ENCODE results near the gene GNAI2.
A peak's percentile ranks its signal among the peaks of the same experiment; 100 is the strongest.

The GNAI2 gene

GRCh38 chr3:50256978-50257890 lies 21.2 kb downstream of the GNAI2 start:
- peak; percentile 60 for TF ChIP-seq CTCF (conservative IDR thresholded peaks at IDR 0.05; ENCODE audit: control insufficient read depth, insufficient read depth, low read depth, low read length)
- no peak for DNase-seq (ENCODE audit: low read depth)

DNA sequence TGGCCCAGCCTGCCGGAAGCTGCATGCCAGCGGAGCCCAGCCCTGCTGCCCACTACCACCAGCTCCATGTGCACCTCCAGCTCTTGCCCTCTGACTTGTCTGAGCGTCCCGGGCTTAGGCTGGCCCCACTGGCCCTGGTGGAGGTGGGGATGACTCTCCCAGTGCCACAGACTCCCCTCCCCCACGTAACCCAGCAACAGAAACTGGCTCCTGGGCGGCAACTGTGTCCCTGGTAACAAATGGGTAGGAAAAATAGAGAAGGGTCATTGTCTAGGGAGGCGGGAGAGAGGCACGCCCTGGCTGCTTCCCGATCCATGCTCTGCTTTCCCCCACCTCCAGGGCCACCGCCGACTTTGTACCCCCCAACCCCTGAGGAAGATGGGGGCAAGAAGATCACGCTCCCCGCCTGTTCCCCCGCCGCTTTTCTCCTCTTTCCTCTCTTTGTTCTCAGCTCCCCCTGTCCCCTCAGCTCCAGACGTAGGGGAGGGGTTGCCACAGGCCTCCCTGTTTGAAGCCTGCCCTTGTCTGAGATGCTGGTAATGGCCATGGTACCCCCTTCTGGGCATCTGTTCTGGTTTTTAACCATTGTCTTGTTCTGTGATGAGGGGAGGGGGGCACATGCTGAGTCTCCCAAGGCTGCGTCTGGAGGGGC lies 22.2 kb downstream of the GNAI2 start:
- H3K4me3 ChIP-seq (ENCODE audit: control insufficient read depth, low read depth, low read length): no peak overlapping the region
- no peak for DNase-seq (ENCODE audit: low read depth)
- no peak for TF ChIP-seq CTCF (conservative IDR thresholded peaks at IDR 0.05; ENCODE audit: control insufficient read depth, insufficient read depth, low read depth, low read length)

More at GRCh38 chr3:50256978-50257890, 21.2 kb downstream of the GNAI2 start:
- H3K4me3 ChIP-seq (ENCODE audit: control insufficient read depth, low read depth, low read length): no peak overlapping the region

DNA sequence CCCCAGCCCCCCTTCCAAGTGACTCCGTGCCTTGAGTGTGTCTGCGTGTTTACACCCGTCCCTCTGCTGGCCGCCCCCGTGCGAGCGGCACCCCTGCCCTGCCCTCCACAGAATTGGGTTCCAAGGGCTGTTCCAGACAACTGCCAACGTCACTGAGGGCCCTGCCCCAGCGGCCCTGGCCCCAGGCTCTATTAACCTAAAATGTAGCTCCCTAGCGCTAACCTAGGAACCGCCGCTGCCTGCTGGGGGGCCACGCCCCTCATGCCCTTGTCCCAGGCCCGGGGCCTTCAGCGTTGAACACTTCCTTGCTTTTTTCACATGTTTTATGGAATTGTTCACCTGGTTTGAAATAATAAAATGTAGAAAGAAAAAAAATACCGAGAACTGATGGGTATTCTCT lies 23.0 kb downstream of the GNAI2 start:
- no peak for DNase-seq (ENCODE audit: low read depth)
- TF ChIP-seq CTCF (conservative IDR thresholded peaks at IDR 0.05; ENCODE audit: control insufficient read depth, insufficient read depth, low read depth, low read length): no peak
- H3K4me3 ChIP-seq (ENCODE audit: control insufficient read depth, low read depth, low read length): no peak overlapping the region

DNA sequence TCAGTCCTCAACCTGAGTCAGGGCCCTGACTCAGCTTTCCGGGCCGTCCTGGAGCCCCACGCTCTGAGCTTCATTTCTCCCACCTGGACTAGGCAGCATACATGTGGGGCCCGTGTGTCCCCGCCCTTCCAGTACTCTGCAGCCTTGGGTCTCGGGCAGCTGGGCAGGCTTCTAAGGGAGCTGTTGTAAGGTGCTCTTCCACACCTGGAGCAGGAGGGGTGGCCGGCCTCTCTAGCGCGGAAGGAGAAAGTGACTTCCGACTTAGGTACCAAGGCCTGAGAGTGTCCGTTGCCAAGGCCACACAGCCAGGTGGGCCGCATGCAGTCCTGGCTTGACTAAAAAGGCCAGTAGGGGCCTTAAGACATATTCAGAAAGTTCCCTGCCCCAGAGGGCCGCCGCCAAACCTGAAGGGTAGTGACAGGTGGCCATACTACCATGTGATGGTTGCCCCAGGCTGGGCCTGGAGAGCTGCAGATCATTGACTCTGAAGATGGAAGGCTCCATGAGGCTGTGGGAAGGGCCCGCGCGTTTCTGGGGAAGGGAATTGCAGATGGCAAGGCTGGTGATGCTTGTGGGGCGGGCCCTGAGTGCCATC lies 23.5 kb downstream of the GNAI2 start:
- H3K4me3 ChIP-seq (ENCODE audit: control insufficient read depth, low read depth, low read length): no peak overlapping the region
- no peak for TF ChIP-seq CTCF (conservative IDR thresholded peaks at IDR 0.05; ENCODE audit: control insufficient read depth, insufficient read depth, low read depth, low read length)

DNA sequence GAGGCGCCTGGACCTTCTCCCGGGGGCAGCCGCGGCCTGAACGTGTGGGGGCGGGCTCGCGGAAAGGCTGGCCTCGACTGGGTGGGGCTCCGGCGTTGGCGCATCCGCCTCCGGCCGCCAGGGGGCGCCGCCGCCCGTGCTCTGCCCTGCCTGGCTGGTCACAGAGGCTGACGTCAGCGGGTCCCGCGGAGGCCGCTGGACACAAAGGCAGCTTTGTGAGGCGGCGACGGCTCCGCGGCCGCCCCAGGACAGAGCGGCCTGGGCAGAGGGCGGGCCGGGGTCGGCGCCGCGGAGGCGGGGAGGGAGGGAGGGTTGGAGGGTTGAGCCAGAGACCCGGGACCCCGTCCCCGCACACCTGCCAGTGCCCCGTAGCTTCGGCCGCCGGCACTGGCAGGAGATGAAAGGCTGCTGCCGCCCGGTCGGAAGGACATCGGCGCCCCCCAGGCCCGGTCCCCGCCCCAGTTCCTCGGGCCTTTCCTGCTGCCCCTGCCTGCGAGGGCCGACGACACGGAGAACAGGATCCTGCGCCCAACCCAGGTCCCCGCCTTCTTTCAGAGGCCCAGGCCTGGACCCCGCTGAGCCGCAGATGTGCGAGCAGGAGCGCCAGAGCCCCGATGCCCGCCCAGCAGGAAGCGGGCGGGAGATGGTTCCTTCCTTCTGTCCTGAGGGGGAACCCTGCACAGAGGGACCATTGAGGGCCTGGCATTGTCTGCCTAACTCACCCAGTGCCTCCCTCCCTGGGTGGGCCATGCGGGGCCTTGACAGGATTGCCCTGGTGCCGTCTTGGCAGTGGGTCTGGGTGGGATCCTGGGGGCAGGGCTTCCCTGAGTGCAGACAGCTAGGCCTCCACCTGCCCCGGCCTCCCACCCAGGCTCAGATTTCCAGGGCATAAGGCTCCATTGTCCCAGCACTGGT lies 24.3 kb downstream of the GNAI2 start:
- H3K4me3 ChIP-seq (ENCODE audit: control insufficient read depth, low read depth, low read length): peak overlapping the region; percentile 48
- TF ChIP-seq CTCF (conservative IDR thresholded peaks at IDR 0.05; ENCODE audit: control insufficient read depth, insufficient read depth, low read depth, low read length): no peak
- DNase-seq (ENCODE audit: low read depth): peak; percentile 85

More for the DNA sequence above, 23.5 kb downstream of the GNAI2 start:
- no peak for DNase-seq (ENCODE audit: low read depth)

GRCh38 chr3:50260942-50261441 lies 25.0 kb downstream of the GNAI2 start:
- no peak for TF ChIP-seq CTCF (conservative IDR thresholded peaks at IDR 0.05; ENCODE audit: control insufficient read depth, insufficient read depth, low read depth, low read length)
- H3K4me3 ChIP-seq (ENCODE audit: control insufficient read depth, low read depth, low read length): no peak overlapping the region
- DNase-seq (ENCODE audit: low read depth): no peak

Data from fibroblast of mammary gland (primary cell).